ENCODE data around the gene ZNG1B.
"Not testable (repeated sequence)": the region's sequence is repeated elsewhere in the genome, so short reads cannot be mapped to it uniquely, and the experiment has no call there.

GRCh38 chr2:113536573-113536972 is 99.1 kb downstream of the ZNG1B start:
- TF ChIP-seq CTCF (IDR thresholded peaks at IDR 0.05; ENCODE audit: insufficient read depth, low read depth, low read length); EZH2 (IDR thresholded peaks at IDR 0.05; ENCODE audit: insufficient read depth, low read length): not testable (repeated sequence)
